HepG2 (cell line): ENCODE results near the gene COPE. TPM values are rescaled to one million over a fixed set of nuclear protein-coding genes. Genes with fewer than 3 reads are reported as not detected.

Experiments
- ESRRA ChIP-seq: sonication (generic); formaldehyde crosslinking; IDR thresholded peaks from 2 replicates; pipeline ENCODE4 v1.5.1; 2020; ENCODE audit warnings: mild to moderate bottlenecking, low read depth, missing genetic modification reagents
- HNRNPLL ChIP-seq: fragments of 200-400 bp; formaldehyde crosslinking; IDR thresholded peaks from 2 replicates; pipeline ENCODE4 v1.6.1; 2017; ENCODE audit warnings: mild to moderate bottlenecking, low read depth, low read length; ENCODE audit not compliant: poor library complexity, severe bottlenecking
- KLF12 ChIP-seq: sonication (generic); formaldehyde crosslinking; IDR thresholded peaks from 2 replicates; pipeline ENCODE4 v1.4.0; 2020; ENCODE audit warnings: missing genetic modification reagents, borderline replicate concordance
- MTA3 ChIP-seq: sonication (generic); formaldehyde crosslinking; IDR thresholded peaks from 2 replicates; pipeline ENCODE4 v1.4.0; 2020; ENCODE audit warnings: missing genetic modification reagents
- NR2C2 ChIP-seq: sonication (generic); formaldehyde crosslinking; IDR thresholded peaks from 2 replicates; pipeline ENCODE4 v1.4.0; 2020; ENCODE audit warnings: missing genetic modification reagents, mild to moderate bottlenecking, moderate library complexity, borderline replicate concordance
- PITX1 ChIP-seq: sonication (generic); formaldehyde crosslinking; IDR thresholded peaks from 2 replicates; pipeline ENCODE4 v1.5.1; 2020; ENCODE audit warnings: mild to moderate bottlenecking, missing genetic modification reagents
- SAP130 ChIP-seq: IDR thresholded peaks from 2 replicates; pipeline ENCODE4 v1.6.1; 2016; ENCODE audit warnings: low read depth
- TBL1XR1 ChIP-seq: fragments of 150-350 bp; IDR thresholded peaks from 2 replicates; pipeline ENCODE4 v1.6.1; 2014; ENCODE audit warnings: borderline replicate concordance, low read length; ENCODE audit not compliant: partially characterized antibody
- XRCC5 ChIP-seq: fragments of 200-400 bp; formaldehyde crosslinking; optimal IDR thresholded peaks from 2 replicates; pipeline ENCODE3; 2017; ENCODE audit warnings: mild to moderate bottlenecking, low read length
- ZNF235 ChIP-seq: sonication (generic); formaldehyde crosslinking; IDR thresholded peaks from 2 replicates; pipeline ENCODE4 v1.8.1; 2023; ENCODE audit warnings: mild to moderate bottlenecking, missing genetic modification reagents, borderline replicate concordance
- ZNF263 ChIP-seq: sonication (generic); formaldehyde crosslinking; IDR thresholded peaks from 2 replicates; pipeline ENCODE4 v1.4.0; 2020; ENCODE audit warnings: missing genetic modification reagents
- ZNF761 ChIP-seq: sonication (generic); formaldehyde crosslinking; conservative IDR thresholded peaks from 2 replicates; pipeline ENCODE4 v1.4.0; 2020; ENCODE audit warnings: mild to moderate bottlenecking, missing genetic modification reagents
- polyA plus RNA-seq, 8 experiments: library from polyadenylated mRNA; depleted of rRNA in 3 of 8; stranded (reverse) in 7 of 8; unstranded in 1 of 8; fragments of >200 nt; fragmentation: Illumina TruSeq in 4 of 8; extraction: Trizol in 4 of 8; gene quantifications; 2 replicates each; pipeline versions ENCODE4 v1.2.1 to v1.2.3, GENCODE V29; 2011 to 2016; ENCODE audit warnings: low read depth in 4 of 8, missing spikeins in 1 of 8, mixed read lengths in 1 of 8; ENCODE audit not compliant: insufficient read depth in 1 of 8
- total RNA-seq, 5 experiments: library from RNA; depleted of rRNA; stranded (reverse); fragments of >200 nt; fragmentation: Illumina TruSeq; extraction: Trizol; gene quantifications; 2 replicates each; pipeline ENCODE4 v1.2.3, GENCODE V29; 2016; ENCODE audit warnings: low read depth in 1 of 5
- TF ChIP-seq, protein P1 (sequence below): sonication (generic); formaldehyde crosslinking; IDR thresholded peaks from 2 replicates; pipeline ENCODE4 v1.5.0; 2020; ENCODE audit warnings: mild to moderate bottlenecking, missing genetic modification reagents, moderate library complexity
- TF ChIP-seq, protein P2 (sequence below): sonication (generic); formaldehyde crosslinking; conservative IDR thresholded peaks from 2 replicates; pipeline ENCODE4 v1.8.0; 2022; ENCODE audit warnings: mild to moderate bottlenecking, moderate library complexity, missing genetic modification reagents

The COPE gene
- total and polyA plus RNA-seq, 2 of the 13 experiments (the other 11 are each of a cell fraction or from before 2014, with no cell fraction given), result 189 to 205 TPM

DNA sequence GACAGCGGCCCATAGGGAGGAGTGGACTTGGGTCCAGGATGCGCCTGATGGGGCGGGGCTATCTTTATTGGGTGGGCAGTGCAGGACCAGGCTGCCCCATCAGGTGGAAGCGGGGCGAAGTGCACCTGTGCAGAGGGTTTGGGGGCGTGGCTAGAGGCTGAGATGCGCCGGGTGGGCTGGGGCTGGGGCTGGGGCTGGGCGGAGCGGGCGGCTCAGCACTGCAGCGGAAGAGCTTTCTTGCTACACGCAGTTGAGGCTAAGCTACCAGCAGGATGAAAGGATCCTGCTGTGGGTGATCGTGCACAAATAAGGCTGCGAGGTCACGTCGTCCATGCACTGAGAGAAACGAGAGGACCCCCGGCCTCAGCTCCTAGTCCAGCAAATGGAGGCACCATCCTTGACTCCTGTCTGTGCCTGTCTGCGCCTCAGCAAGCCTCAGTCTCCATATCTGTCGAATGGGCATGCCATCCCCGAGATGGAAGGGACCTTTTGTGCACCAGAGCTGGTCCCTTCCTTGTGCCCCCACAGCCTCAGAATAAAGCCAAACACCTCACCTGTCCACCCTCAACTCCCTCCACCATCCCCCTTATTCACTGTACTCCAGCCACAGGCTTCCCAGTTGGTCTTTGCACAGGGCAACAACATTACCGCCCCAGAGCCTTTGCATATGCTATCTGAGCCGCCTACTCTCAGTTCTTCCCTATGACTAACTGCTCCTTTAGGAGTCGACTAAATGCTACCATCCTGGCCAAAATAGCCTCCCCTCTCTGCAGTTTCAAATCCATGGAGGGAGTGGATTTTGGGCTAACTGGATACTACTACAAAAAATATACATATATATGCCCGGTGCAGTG lies 42.8 kb upstream of the COPE start (continued):
- TF ChIP-seq MTA3 (CRISPR knock-in tag), result no peak
- peak; percentile 70; the same call in 1 of the 2 replicates for TF ChIP-seq ESRRA (CRISPR knock-in tag)
- TF ChIP-seq PITX1 (CRISPR knock-in tag), result peak; percentile 50; the same call in 1 of the 2 replicates
- TF ChIP-seq ZNF761 (CRISPR knock-in tag), result no peak
- no peak for TF ChIP-seq TBL1XR1
- peak; percentile 57 for TF ChIP-seq HNRNPLL
- TF ChIP-seq, protein P1, sequence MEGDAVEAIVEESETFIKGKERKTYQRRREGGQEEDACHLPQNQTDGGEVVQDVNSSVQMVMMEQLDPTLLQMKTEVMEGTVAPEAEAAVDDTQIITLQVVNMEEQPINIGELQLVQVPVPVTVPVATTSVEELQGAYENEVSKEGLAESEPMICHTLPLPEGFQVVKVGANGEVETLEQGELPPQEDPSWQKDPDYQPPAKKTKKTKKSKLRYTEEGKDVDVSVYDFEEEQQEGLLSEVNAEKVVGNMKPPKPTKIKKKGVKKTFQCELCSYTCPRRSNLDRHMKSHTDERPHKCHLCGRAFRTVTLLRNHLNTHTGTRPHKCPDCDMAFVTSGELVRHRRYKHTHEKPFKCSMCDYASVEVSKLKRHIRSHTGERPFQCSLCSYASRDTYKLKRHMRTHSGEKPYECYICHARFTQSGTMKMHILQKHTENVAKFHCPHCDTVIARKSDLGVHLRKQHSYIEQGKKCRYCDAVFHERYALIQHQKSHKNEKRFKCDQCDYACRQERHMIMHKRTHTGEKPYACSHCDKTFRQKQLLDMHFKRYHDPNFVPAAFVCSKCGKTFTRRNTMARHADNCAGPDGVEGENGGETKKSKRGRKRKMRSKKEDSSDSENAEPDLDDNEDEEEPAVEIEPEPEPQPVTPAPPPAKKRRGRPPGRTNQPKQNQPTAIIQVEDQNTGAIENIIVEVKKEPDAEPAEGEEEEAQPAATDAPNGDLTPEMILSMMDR (CRISPR knock-in tag), result peak; percentile 52
- 0 out of 2 replicates have a peak, but pooled peaks have one; percentile 38 for TF ChIP-seq SAP130 (CRISPR knock-in tag)
- TF ChIP-seq ZNF235 (CRISPR knock-in tag), result 0 out of 2 replicates have a peak, but pooled peaks have one; percentile 30
- TF ChIP-seq, protein P2, sequence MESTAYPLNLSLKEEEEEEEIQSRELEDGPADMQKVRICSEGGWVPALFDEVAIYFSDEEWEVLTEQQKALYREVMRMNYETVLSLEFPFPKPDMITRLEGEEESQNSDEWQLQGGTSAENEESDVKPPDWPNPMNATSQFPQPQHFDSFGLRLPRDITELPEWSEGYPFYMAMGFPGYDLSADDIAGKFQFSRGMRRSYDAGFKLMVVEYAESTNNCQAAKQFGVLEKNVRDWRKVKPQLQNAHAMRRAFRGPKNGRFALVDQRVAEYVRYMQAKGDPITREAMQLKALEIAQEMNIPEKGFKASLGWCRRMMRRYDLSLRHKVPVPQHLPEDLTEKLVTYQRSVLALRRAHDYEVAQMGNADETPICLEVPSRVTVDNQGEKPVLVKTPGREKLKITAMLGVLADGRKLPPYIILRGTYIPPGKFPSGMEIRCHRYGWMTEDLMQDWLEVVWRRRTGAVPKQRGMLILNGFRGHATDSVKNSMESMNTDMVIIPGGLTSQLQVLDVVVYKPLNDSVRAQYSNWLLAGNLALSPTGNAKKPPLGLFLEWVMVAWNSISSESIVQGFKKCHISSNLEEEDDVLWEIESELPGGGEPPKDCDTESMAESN, result no peak
- peak; percentile 69 for TF ChIP-seq ZNF263
- TF ChIP-seq XRCC5, result peak; percentile 32
- TF ChIP-seq KLF12 (CRISPR knock-in tag), result 0 out of 2 replicates have a peak, but pooled peaks have one; percentile 72
- peak; percentile 7; the same call in 1 of the 2 replicates for TF ChIP-seq NR2C2 (CRISPR knock-in tag)
